Stimulated activated CD8-positive, alpha-beta memory T cell treated with anti-CD3 and anti-CD28 coated beads, Interleukin-4, amount 100 ng/mL, for 48 hours (primary cell): ENCODE measurements around the gene SH3TC1.
A peak's percentile ranks its signal among the peaks of the same experiment; 100 is the strongest.

ENCODE experiments used
- DNase-seq: peaks from one replicate; pipeline ENCODE4 v3.0.0-alpha.2; 2020

Gene SH3TC1

DNA sequence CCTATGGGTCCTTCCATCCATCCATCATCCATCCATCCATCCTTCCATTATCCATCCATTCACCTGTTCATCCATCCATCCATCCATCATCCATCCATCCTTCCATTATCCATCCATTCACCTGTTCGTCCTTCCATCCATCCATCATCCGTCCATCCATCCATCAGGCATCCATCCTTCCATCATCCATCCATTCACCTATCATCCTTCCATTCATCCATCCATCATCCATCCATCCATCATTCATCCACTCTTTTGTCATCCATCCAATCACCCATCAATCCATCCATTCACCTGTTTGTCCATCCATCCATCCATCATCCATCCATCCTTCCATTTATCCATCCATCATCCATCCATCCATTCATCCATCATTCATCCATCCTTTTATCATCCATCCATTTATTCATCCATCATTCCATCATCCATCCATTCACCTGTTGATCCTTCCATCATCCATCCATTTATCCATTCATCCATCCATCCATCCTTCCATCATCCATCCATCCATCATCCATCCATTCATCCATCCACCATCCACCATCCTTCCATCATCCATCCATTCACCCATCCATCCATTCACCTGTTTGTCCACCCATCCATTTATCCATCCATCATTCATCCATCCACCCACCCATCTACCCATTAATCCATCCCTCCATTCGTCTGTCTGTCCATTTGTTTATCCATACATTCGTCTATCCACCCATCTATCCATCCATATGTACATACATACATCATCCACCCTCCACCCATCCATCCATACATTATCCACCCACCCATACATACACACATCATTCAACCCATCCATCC, 34.8 kb downstream of the SH3TC1 start:
- DNase-seq: no peak

DNA sequence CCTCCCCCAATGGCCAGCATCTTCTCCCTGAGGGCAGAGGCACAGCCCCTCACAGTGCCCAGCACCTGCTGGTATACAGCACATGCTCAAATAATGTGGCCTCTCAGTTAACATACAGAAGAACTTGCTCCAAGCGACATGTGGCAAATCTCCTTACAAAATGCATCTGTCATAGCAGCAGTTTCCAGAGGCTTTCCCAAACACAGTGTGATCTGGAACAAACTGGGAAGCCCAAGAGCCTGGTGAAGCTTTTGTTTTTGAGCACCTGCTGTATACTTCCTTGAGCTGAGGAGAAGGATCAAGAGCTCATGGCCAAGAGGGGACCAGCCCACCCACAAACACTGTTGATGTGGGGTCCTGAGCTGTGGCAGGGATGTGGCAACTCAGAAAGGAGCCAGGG, 35.6 kb downstream of the SH3TC1 start:
- DNase-seq: no peak

DNA sequence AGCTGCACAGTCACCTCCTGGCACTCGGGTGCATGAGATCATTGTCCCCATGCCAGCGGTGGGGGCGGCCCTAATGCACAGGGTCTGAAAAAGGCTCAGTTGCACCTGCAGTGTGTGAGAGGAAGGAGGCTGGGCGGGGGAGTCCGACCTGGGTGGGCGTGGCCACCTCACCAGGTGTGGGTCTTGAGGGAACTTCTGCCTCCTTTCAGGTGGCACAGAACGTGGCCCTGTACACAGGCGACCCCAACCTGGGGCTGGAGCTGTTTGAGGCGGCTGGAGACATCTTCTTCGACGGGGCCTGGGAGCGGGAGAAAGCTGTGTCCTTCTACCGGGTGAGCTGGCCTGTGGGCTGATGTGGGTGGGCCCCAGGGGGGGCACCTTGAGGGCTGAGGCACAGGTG, 36.1 kb downstream of the SH3TC1 start:
- DNase-seq: no peak

DNA sequence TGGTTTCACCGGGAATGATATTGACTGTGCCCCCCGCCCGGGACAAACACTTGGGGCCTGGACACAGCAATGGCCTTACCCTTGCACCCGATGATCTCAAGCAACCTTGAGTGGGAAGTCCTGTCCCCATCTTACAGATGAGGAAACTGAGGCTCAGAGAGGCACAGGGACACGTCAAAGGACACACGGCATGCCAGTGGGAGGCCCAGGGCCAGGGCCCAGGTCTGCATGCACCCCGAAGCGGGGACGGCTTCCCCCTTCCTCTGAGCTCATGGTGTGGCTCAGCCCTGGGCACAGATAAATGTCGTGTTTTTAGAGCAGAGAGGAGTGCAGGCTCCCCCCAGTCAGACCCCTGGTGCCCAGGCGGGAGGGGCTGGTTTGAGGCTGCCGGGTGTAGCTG, 36.6 kb downstream of the SH3TC1 start:
- DNase-seq: no peak

DNA sequence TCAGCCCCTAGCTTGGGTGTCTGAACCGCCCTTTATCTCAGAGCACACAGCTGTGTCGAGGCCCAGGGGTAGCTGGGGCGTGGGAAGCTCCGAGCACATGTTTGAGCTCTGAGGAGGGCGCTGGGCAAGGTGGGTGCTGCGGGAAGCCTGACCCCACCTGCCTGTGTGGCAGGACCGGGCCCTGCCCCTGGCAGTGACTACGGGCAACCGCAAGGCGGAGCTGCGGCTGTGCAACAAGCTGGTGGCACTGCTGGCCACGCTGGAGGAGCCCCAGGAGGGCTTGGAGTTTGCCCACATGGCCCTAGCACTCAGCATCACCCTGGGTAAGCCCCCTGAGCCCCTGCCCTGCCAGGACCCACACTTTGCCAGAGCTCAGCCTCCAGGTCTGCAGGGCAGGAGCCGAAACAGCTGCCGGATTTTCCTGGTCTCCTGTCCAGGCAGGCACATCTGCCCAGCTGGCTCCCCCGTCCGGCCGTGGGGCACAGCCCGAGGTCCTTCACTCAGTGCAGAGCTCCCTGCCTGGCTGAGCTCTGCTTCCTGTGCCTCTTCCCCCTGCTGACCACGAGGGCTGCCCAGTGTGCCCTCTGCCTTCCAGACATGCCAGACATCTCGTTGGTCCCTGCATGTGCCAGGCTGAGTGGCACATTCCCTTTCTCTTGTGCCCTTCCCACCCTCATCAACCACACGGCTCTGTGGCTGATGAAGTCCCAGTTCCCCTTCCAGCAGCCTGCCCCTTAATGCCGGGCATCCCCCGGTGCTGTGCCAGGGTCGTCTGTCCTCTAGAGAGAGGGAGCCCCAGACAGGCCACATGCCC, 37.2 kb downstream of the SH3TC1 start:
- no peak for DNase-seq

DNA sequence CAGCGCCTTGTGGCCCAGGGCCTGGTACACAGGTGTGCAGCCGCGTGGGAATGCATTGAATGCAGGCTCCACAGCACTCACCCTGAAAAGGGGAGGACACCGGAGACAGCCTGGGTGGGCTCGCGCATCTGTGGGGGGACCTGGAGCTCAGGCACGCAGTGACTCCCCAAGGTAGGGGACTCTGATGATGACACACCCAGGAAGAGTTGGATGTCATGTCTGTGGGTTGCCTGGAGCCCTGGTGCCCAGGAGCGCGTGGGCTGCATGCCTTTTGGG, 37.8 kb downstream of the SH3TC1 start:
- DNase-seq: no peak

DNA sequence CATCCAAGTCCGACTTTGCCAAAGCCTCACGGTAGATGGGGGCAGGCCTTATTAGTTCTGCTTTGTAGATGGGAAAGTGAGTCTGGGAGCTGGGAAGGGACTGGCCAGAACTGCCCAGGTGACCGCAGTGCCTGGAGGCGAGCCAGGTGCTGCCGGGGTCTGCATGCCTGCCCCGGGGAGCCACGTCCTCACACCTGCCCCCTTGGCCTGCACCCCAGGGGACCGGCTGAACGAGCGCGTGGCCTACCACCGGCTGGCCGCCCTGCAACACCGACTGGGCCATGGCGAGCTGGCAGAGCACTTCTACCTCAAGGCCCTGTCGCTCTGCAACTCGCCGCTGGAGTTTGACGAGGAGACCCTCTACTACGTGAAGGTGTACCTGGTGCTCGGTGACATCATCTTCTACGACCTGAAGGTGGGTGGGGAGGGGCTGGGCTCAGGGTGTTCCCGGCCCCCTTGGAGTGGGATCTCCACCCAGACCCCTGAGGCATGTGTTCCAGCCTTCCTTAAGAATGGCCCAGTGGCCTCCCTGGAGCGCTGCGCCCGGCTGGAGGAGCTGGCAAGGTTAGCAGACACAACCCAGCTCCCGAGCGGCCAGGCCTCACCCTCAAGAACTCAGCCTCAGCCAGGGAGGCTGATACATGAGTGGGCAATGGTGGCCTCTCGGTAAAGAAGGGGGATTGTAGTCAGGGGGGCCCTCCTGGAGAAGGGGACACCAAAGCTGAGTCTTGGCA, 38.3 kb downstream of the SH3TC1 start:
- DNase-seq: no peak

DNA sequence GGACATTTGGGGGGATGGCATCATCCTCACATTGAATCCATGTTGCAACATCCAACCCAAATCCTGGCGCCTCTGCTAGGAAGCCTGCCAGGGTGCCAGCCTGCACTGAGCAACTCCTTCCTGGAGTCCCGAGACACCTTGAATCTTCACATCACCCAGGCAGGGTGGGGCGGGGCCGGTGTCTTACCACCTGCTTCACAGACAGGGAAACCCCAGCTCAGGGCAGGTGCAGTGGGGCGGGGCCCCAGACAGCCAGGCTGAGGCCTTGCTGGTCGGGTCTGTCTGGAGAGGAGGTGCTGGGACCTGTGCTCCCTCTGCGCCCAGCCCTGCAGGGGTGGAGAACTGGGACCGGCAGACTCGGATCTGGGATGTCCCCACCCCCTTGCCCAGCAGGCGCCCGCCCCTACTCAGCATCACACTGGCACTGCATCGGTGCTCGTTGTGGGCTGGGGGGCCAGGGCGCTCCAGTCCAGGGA, 39.0 kb downstream of the SH3TC1 start:
- DNase-seq: no peak

DNA sequence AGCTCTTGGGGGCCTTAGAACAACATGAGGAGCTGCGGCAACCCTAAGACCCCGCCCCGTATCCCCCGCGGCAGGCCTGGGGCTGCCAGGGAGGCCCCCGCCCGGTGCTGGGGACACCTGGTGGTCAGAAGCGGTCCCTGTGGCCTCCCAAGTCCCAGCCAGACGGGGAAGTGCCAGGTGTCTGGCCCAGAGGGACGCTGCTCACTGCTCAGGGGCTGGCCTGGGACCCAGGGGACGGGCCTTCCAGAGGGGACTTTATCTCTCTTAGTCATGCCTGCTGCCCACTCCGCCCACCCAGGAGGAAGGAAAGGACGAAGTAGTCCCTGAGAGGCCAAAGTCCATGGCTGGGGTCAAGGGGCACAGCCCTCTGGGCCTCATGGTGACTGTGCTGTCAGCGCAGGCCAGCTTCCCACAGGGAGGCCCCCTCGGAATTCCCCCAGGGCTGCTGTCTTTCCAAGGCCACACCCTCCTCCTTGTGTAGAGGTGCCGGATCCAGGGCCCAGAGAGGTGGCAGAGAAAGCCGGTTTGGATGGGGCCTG, 39.5 kb downstream of the SH3TC1 start:
- DNase-seq: no peak

DNA sequence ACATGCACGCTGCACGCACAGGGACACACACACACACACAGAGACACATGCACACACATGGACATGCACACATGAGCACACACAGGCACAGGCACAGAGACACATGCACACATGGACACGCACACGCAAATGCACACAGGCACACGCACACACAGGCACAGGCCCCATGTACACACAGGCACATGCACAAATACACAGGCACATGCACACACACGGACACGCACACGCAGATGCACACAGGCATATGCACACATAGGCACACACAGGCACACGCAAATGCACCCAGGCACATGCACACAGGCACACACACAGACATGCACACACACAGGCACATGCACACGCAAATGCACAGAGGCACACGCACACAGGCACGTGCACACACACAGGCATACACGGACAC, 40.1 kb downstream of the SH3TC1 start:
- no peak for DNase-seq

DNA sequence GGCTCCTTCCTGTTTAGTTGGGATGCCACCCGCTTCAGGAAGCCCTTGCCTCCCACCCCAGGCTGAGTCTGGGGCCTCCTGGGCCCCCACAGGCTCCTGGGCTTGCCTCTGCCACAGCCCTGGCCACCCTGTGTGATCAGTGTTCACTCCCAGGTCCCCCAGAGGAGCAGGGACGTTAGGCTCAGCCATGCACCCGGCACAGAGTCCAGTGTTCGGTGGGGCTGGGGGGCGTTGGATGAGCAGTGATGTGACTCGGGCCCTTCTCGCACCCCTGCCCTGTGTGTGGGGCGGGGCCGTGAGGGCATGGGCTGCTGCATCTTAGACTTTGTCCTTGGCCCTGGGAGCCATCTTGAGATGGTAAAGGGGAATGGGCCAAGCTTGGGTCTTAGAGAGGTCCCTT, 40.6 kb downstream of the SH3TC1 start:
- DNase-seq: no peak

DNA sequence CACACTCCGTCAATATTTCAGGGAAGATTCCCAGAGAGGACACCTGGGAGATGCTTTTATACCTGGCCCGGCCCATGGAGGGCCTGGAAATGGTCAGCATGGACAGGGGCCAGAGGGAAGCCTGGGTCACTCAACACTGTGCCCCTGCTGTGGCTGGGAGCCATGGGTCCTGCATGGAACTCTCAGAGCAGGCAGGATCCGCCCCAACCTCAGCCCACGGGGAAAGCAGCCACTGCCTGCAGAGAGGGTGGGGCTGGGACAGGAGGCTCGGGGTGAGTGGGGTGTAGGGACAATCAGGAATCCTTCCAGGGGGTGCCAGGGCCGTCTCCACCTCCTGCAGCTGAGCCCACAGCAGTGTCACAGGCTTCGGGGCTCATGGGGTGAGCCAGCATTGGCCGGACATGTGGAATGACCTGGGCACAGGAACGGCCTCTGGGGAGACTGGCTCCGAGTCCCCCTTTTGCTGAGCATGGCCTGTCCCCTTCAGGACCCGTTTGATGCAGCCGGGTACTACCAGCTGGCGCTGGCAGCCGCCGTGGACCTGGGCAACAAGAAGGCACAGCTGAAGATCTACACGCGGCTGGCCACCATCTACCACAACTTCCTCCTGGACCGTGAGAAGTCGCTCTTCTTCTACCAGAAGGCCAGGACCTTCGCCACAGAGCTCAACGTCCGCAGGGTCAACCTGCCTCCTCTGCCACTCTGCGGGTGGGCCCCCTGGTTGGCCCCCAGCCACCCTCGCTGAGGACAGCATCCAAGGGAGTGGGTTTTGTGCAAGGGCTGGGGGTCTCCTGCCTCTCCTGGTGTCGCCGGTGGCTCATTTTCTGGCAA, 41.3 kb downstream of the SH3TC1 start:
- no peak for DNase-seq

DNA sequence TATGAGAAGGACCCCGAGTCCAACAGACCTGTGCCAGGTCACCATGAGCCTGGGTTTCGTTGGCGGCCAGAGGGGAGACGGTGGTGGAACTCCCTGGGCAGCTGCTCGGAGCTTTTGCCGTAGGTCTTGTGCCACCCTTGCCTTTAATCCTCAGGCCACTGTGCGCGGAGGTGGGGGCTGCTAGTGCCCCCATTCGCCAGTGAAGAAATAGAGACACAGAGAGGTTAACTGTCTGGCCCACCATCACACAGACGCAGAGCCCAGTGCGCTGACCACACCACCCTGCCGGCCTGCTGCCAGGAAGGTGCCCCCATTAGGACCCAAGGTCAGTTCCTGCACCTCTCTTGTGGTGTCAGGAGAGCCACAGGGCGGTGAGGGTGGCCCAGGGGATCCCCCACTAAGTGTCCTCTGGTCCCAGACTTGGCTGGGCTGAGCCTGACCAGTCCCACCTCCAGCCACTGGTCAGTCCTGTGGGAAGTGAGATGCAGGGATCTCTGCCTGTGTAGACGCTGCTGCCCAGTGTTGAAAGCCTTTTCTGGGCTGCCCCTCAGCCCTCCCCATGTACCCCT, 42.2 kb downstream of the SH3TC1 start:
- DNase-seq: no peak

DNA sequence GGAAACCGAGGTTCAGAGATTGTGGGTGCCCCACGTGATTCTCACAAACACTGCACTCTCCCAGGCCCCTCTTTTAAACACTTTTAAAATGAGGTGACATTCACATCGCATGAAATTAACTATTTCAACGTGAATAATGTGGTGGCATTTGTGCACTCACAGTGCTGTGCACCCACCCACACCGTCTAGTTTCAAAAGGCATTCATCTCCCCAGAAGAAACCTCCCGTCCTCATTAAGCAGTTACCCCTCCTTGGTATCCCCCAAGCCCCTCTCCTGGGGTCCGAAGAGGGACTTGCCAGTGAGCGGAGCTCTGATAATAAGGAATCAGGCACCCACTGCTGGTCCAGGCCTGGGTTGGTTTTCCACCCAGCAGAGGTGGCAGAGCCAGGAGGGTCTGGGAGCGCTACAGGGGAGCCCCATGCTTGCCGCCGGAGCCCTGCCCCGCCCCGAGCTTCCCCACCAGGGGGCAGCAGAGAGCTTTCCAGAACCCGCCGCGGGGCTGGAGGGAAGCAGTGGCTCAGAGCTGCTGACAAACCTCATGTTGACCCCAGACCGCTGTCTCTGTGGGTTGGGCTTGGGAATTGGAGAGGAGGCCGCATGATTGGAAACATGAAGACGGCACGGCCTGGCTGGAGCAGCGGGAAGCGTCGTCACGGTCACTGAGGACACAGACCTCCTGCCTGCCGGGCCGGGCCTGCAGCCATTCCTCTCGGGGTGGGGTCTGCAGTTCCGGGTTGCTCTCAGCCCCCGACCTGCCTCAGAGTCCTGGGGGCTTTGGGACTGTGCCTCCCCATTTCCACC, 43.0 kb downstream of the SH3TC1 start:
- peak; percentile 96 for DNase-seq

DNA sequence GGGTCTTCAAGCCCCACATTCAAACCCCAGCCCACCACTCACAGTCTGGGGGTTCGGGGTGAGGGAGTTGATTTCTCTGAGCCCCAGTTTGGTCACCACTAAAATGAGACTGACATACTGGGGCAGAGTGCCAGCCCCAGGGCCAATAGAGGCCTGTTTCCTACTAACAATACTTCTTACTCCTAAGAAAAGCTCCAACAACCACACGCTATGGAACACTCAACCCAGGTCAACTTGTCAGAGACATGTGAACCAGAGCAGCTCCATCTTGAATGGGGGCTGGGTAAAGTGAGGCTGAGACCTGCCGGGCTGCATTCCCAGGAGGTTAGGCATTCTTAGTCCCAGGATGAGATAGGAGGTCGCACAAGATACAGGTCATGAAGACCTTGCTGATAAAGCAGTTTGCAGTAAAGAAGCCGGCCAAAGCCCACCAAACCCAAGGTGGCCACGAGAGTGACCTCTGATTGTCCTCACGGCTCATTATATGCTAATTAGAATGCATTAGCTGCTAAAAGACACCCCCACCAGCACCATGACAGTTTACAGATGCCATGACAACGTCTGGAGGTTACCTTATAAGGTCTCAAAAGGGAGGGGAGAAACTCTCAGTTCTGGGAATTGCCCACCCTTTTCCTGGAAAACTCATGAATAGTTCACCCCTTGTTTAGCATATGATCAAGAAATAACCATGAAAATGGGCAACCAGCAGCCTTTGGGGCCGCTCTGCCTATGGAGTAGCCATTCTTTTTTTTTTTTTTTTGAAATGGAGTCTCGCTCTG, 43.9 kb downstream of the SH3TC1 start:
- DNase-seq: no peak

DNA sequence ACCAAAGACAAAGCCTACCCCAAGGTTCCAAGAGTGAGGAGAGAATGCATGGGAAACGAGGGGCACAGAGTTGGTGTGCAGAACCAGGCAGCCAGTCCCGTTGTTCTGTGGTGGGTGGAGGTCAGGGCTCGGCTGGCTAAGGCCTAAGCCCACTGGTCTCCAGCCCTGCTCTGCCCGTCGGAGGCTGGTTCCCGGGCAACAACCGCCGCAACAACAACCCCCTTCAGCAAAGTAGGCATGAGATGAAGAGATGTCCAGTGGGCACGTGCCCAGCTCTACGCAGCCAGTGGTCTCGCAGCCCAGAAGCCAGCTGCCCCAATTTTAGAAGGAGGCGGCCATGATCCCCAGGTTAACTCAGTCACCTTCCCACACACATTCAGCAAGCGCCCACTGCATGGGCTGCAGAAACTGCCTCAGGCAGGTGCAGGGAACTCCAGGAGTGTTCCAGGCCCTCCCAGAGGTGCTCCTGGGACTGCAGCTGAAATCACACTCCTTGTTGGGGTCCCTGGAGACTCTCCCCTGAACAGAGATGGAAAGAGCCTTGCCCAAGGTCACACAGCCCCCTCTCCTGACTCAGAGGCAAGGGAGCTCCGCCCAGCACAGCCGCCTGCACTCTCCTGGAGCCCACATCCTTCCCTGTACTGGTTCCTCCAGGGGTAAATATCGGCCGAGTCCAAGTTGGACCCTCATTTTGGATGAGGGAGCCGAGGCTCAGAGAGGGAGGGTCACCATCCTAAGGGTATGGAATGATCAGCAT, 45.1 kb downstream of the SH3TC1 start:
- no peak for DNase-seq

DNA sequence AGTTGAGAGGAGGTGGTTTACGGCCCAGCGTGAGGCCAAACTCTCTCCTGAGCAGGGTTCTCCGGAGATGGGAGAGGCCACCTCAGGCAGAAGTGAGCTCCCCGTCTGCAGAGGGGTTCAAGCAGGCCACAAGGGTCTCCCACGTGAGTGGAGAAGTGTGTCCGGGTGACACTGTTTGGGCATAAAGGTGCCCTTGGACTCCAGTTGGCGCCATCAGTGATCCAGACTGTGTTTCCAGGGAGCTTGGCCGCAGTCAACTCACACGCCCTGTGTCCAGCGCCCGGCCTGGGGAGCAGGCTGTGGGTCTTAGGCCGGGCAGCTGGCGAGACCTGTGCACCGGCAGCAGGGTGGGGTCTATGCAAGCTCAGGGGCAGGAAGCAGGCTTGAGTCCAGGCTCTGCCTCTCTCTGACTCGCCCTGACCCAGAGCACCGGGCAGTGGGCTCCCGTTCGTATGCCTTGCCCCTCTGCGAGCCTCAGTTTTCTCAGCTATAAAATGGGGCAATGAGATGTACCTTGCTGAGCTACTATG, 45.9 kb downstream of the SH3TC1 start:
- no peak for DNase-seq

DNA sequence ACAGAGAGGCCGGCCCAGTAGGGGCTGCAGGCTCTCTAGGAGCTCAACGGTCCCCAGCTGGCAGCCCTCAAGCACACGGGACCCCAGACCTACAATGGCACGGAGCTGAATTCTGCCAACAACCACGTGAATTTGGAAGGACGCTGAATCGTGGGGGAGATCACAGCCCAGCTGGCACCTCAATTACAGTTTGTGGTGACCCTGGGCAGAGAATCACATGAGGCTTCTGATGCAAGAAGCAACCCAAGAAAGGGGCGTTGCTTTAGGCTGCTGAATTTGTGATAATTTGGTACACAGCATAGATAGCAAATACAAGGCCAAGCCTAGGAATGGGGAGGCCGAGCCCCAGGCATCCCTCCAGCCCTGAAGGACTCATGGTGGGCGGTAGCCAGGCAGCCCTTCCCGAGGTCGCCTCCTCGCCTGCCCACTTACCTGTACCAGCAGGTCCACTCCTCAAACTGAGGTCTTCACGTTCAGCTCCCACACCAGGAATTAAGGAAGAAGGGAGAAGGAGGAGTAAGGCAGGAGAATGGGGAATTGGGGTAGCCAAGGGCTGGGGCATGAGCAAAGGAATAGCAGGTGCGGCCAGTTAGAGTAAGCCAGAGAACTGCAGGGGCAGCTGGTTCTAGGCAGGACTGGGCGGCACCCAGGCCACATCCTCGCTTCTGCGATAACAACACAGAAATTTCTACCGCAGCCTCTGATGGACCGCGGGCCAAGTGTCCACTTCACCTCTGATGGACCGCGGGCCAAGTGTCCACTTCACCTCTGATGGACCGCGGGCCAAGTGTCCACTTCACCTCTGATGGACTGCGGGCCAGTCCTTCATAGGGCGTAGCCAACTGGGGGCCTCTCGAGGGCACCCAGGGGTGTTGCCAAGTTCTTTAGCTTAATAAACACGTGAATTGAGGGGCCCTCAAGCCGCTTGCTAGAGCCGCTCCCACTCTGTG, 47.1 kb downstream of the SH3TC1 start:
- DNase-seq: no peak
